HepG2 (cell line): ENCODE measurements around the gene IRF1. TPM values are rescaled to one million over a fixed set of nuclear protein-coding genes. Genes with fewer than 3 reads are reported as not detected.

ENCODE experiments used
- ARID2 ChIP-seq: sonication (generic); formaldehyde crosslinking; IDR thresholded peaks from 2 replicates; pipeline ENCODE4 v1.8.1; 2022; ENCODE audit warnings: mild to moderate bottlenecking, missing genetic modification reagents, borderline replicate concordance
- HOXA7 ChIP-seq: sonication (generic); formaldehyde crosslinking; IDR thresholded peaks from 2 replicates; pipeline ENCODE4 v1.8.1; 2022; ENCODE audit warnings: mild to moderate bottlenecking, missing genetic modification reagents, moderate library complexity
- ISL2 ChIP-seq: sonication (generic); formaldehyde crosslinking; IDR thresholded peaks from 2 replicates; pipeline ENCODE4 v1.5.0; 2020; ENCODE audit warnings: missing genetic modification reagents
- KDM5B ChIP-seq: sonication (generic); formaldehyde crosslinking; IDR thresholded peaks from 2 replicates; pipeline ENCODE4 v1.4.0; 2020; ENCODE audit warnings: missing genetic modification reagents, mild to moderate bottlenecking, borderline replicate concordance
- NFE2 ChIP-seq: sonication (generic); formaldehyde crosslinking; IDR thresholded peaks from 2 replicates; pipeline ENCODE4 v1.4.0; 2020; ENCODE audit warnings: missing genetic modification reagents
- NKX3-1 ChIP-seq: sonication (generic); formaldehyde crosslinking; IDR thresholded peaks from 2 replicates; pipeline ENCODE4 v1.5.0; 2020; ENCODE audit warnings: missing genetic modification reagents
- RERE ChIP-seq: IDR thresholded peaks from 2 replicates; pipeline ENCODE4 v1.6.1; 2016; ENCODE audit warnings: low read depth, missing genetic modification reagents, missing compliant biosample characterization
- SAP130 ChIP-seq: IDR thresholded peaks from 2 replicates; pipeline ENCODE4 v1.6.1; 2016; ENCODE audit warnings: low read depth
- TARDBP ChIP-seq: sonication (generic); formaldehyde crosslinking; IDR thresholded peaks from 2 replicates; pipeline ENCODE4 v1.8.0; 2022; ENCODE audit warnings: mild to moderate bottlenecking, missing genetic modification reagents
- TCF12 ChIP-seq, 2 experiments: fragments of 450-650 bp in 1 of 2; sonication (generic) in 1 of 2; formaldehyde crosslinking in 1 of 2; IDR thresholded peaks; 2 replicates each; pipeline versions ENCODE4 v1.6.1 to v1.8.0; 2017 to 2022; ENCODE audit warnings: antibody characterized with exemption in 1 of 2, mild to moderate bottlenecking in 1 of 2, missing genetic modification reagents in 1 of 2, moderate library complexity in 1 of 2
- TIGD3 ChIP-seq: sonication (generic); formaldehyde crosslinking; IDR thresholded peaks from 2 replicates; pipeline ENCODE4 v1.5.1; 2020; ENCODE audit warnings: mild to moderate bottlenecking, missing genetic modification reagents, borderline replicate concordance
- ZFP1 ChIP-seq: IDR thresholded peaks from 2 replicates; pipeline ENCODE4 v1.6.1; 2016
- ZKSCAN1 ChIP-seq: fragments of 150-350 bp; IDR thresholded peaks from 2 replicates; pipeline ENCODE4 v1.6.1; 2014; ENCODE audit warnings: low read length
- ZNF615 ChIP-seq: sonication (generic); formaldehyde crosslinking; IDR thresholded peaks from 2 replicates; pipeline ENCODE4 v1.5.0; 2020; ENCODE audit warnings: mild to moderate bottlenecking, missing genetic modification reagents, borderline replicate concordance
- ZNF772 ChIP-seq: sonication (generic); formaldehyde crosslinking; IDR thresholded peaks from 2 replicates; pipeline ENCODE4 v1.5.0; 2020; ENCODE audit warnings: mild to moderate bottlenecking, missing genetic modification reagents
- polyA plus RNA-seq, 8 experiments: library from polyadenylated mRNA; depleted of rRNA in 3 of 8; stranded (reverse) in 7 of 8; unstranded in 1 of 8; fragments of >200 nt; fragmentation: Illumina TruSeq in 4 of 8; extraction: Trizol in 4 of 8; gene quantifications; 2 replicates each; pipeline versions ENCODE4 v1.2.1 to v1.2.3, GENCODE V29; 2011 to 2016; ENCODE audit warnings: low read depth in 4 of 8, missing spikeins in 1 of 8, mixed read lengths in 1 of 8; ENCODE audit not compliant: insufficient read depth in 1 of 8
- total RNA-seq, 5 experiments: library from RNA; depleted of rRNA; stranded (reverse); fragments of >200 nt; fragmentation: Illumina TruSeq; extraction: Trizol; gene quantifications; 2 replicates each; pipeline ENCODE4 v1.2.3, GENCODE V29; 2016; ENCODE audit warnings: low read depth in 1 of 5
- TF ChIP-seq, protein P1 (sequence below): sonication (generic); formaldehyde crosslinking; IDR thresholded peaks from 2 replicates; pipeline ENCODE4 v1.4.0; 2020; ENCODE audit warnings: mild to moderate bottlenecking, missing genetic modification reagents, borderline replicate concordance
- TF ChIP-seq, protein P2 (sequence below): sonication (generic); formaldehyde crosslinking; IDR thresholded peaks from 2 replicates; pipeline ENCODE4 v1.5.1; 2020; ENCODE audit warnings: missing genetic modification reagents, mild to moderate bottlenecking, borderline replicate concordance
- TF ChIP-seq, protein P3 (sequence below): IDR thresholded peaks from 2 replicates; pipeline ENCODE4 v1.6.1; 2016

IRF1 gene
- total and polyA plus RNA-seq, 2 of the 13 experiments (the other 11 are each of a cell fraction or from before 2014, with no cell fraction given): 4.1 to 8.8 TPM

DNA sequence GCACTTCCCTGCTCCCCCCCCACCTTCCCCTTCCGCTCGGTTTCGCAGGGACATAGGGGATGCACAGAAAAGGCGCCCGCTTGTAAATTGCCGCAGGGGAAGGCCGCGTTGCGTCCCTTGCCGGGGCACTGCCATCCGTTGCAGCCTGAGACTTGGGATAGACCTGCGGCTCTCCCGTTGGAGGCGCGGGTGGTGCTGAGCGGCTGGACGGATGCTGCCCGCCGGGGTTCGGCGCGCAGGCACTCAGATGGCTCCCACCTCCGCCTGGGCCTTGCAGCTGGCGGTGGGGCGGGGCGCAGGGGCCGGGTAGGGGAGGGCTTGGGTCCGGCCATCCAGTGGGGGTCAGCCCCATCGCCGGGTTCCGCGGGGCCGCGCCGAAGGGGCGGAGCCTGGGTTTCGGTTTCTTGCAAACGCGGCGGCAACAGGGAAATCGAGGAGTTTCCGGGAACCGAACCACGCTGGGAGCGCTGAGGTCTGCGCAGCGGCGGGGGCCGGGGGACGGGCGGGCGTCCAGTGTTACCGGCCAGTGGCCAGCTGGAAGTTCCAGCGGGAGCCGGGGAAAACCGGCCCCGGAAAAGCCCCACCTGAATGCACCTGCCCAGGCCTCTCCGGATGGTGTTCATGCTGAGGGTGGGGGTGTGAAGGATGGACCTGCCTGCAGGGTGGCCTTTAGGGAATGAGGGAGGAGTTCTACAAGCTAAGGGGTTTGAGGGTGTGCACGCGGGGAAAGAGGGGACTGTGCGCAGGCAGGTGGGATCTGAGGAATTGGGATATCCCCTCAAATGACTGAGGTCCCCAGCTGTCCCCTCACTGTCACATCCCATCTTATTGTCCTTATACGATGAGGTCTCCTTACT lies 6.3 kb upstream of the IRF1 start (continued):
- TF ChIP-seq, protein P1, sequence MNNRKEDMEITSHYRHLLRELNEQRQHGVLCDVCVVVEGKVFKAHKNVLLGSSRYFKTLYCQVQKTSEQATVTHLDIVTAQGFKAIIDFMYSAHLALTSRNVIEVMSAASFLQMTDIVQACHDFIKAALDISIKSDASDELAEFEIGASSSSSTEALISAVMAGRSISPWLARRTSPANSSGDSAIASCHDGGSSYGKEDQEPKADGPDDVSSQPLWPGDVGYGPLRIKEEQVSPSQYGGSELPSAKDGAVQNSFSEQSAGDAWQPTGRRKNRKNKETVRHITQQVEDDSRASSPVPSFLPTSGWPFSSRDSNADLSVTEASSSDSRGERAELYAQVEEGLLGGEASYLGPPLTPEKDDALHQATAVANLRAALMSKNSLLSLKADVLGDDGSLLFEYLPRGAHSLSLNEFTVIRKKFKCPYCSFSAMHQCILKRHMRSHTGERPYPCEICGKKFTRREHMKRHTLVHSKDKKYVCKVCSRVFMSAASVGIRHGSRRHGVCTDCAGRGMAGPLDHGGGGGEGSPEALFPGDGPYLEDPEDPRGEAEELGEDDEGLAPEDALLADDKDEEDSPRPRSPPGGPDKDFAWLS (CRISPR knock-in tag): peak; percentile 86; the same call in 1 of the 2 replicates
- TF ChIP-seq TCF12 (IDR thresholded peaks at IDR 0.05) (no peak), TCF12 (CRISPR knock-in tag; IDR thresholded peaks at IDR 0.05) (no peak), RERE (CRISPR knock-in tag) (no peak), TIGD3 (no peak), ISL2 (CRISPR knock-in tag) (no peak), HOXA7 (no peak), NKX3-1 (CRISPR knock-in tag) (no peak), ARID2 (CRISPR knock-in tag) (peak; percentile 83; the same call in 1 of the 2 replicates), TARDBP (CRISPR knock-in tag) (peak; percentile 73; the same call in 1 of the 2 replicates), NFE2 (CRISPR knock-in tag) (no peak), KDM5B (CRISPR knock-in tag) (no peak), ZNF615 (CRISPR knock-in tag) (no peak), ZFP1 (CRISPR knock-in tag) (no peak), SAP130 (CRISPR knock-in tag) (peak; percentile 53), ZKSCAN1 (no peak), ZNF772 (CRISPR knock-in tag) (no peak)
- TF ChIP-seq, protein P2, sequence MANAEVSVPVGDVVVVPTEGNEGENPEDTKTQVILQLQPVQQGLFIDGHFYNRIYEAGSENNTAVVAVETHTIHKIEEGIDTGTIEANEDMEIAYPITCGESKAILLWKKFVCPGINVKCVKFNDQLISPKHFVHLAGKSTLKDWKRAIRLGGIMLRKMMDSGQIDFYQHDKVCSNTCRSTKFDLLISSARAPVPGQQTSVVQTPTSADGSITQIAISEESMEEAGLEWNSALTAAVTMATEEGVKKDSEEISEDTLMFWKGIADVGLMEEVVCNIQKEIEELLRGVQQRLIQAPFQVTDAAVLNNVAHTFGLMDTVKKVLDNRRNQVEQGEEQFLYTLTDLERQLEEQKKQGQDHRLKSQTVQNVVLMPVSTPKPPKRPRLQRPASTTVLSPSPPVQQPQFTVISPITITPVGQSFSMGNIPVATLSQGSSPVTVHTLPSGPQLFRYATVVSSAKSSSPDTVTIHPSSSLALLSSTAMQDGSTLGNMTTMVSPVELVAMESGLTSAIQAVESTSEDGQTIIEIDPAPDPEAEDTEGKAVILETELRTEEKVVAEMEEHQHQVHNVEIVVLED (CRISPR knock-in tag): no peak
- TF ChIP-seq, protein P3, sequence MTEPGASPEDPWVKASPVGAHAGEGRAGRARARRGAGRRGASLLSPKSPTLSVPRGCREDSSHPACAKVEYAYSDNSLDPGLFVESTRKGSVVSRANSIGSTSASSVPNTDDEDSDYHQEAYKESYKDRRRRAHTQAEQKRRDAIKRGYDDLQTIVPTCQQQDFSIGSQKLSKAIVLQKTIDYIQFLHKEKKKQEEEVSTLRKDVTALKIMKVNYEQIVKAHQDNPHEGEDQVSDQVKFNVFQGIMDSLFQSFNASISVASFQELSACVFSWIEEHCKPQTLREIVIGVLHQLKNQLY (CRISPR knock-in tag): no peak
